GM19463 (cell line): ENCODE results near the gene EHD1.

Experiments
- ATAC-seq: cut with Tn5 transposase; IDR thresholded peaks from one replicate; pipeline ENCODE4 v1.9.1; 2021; ENCODE audit warnings: mild to moderate bottlenecking, moderate library complexity; ENCODE audit not compliant: unreplicated experiment

EHD1 gene

GRCh38 chr11:64891880-64892279 lies 13.5 kb upstream of the EHD1 start:
- no peak for ATAC-seq

GRCh38 chr11:64891215-64891848 lies 12.9 kb upstream of the EHD1 start:
- ATAC-seq: no peak

GRCh38 chr11:64890522-64890939 lies 12.1 kb upstream of the EHD1 start:
- no peak for ATAC-seq

GRCh38 chr11:64888729-64889511 lies 10.5 kb upstream of the EHD1 start:
- no peak for ATAC-seq

- no peak for ATAC-seq
Measured at GRCh38 chr11:64888406-64888728, 9.9 kb upstream of the EHD1 start.

- peak; percentile 71 for ATAC-seq
Measured at GRCh38 chr11:64887757-64888405, 9.5 kb upstream of the EHD1 start.

GRCh38 chr11:64887234-64887756 lies 8.9 kb upstream of the EHD1 start:
- ATAC-seq: no peak

- ATAC-seq: no peak
Measured at GRCh38 chr11:64885367-64886286, 7.2 kb upstream of the EHD1 start.

GRCh38 chr11:64884019-64884418 lies 5.6 kb upstream of the EHD1 start:
- ATAC-seq: no peak

- ATAC-seq: no peak
Measured at GRCh38 chr11:64883575-64883974, 5.2 kb upstream of the EHD1 start.

- ATAC-seq: no peak
Measured at GRCh38 chr11:64882243-64882642, 3.8 kb upstream of the EHD1 start.

GRCh38 chr11:64881476-64881875 lies 3.1 kb upstream of the EHD1 start:
- no peak for ATAC-seq

- ATAC-seq: no peak
Measured at GRCh38 chr11:64880240-64881001, 2.0 kb upstream of the EHD1 start.

- ATAC-seq: no peak
Measured at GRCh38 chr11:64879244-64879900, 951 bp upstream of the EHD1 start.

GRCh38 chr11:64878223-64878493 lies 263 bp downstream of the EHD1 start:
- no peak for ATAC-seq

- no peak for ATAC-seq
Measured at GRCh38 chr11:64877390-64878222, 815 bp downstream of the EHD1 start.

- no peak for ATAC-seq
Measured at GRCh38 chr11:64876835-64877341, 1.5 kb downstream of the EHD1 start.

GRCh38 chr11:64876229-64876750 lies 2.1 kb downstream of the EHD1 start:
- ATAC-seq: no peak
